ENCODE measurements around the gene NAT14. TPM values are rescaled to one million over a fixed set of nuclear protein-coding genes. Genes with fewer than 3 reads are reported as not detected.
A peak's percentile ranks its signal among the peaks of the same experiment; 100 is the strongest.
"Not testable (repeated sequence)": the region's sequence is repeated elsewhere in the genome, so short reads cannot be mapped to it uniquely, and the experiment has no call there.

The NAT14 gene
- total RNA-seq, 1 experiment from 2014 or later: 71.2 TPM

- H3K27me3 ChIP-seq (ENCODE audit: control insufficient read depth, insufficient read depth, low read length): peaks cover 84% of the 10 kb centered on the region
- DNase-seq; H3K4me3 ChIP-seq (ENCODE audit: insufficient read depth, low read depth, low read length); H3K36me3 ChIP-seq (replicated peaks; ENCODE audit: control insufficient read depth, insufficient read depth, low read length): not testable (repeated sequence)
These were observed 36.9 kb upstream of the NAT14 start for GRCh38 chr19:55448175-55448490.

- H3K27me3 ChIP-seq (ENCODE audit: control insufficient read depth, insufficient read depth, low read length): peaks cover 74% of the 10 kb centered on the region
- peak; percentile 65 for DNase-seq
- H3K36me3 ChIP-seq (replicated peaks; ENCODE audit: control insufficient read depth, insufficient read depth, low read length): no peaks in the 10 kb centered on the region; the same call in 1 of the 2 replicates
- H3K4me3 ChIP-seq (ENCODE audit: insufficient read depth, low read depth, low read length): no peak overlapping the region
These were observed 35.5 kb upstream of the NAT14 start for GRCh38 chr19:55449469-55449868.

GRCh38 chr19:55451163-55451964, 33.6 kb upstream of the NAT14 start:
- no peaks in the 10 kb centered on the region; the same call in 1 of the 2 replicates for H3K36me3 ChIP-seq (replicated peaks; ENCODE audit: control insufficient read depth, insufficient read depth, low read length)
- peak overlapping the region; percentile 28; the same call in 1 of the 2 replicates for H3K4me3 ChIP-seq (ENCODE audit: insufficient read depth, low read depth, low read length)
- peak; percentile 91 for DNase-seq
- H3K27me3 ChIP-seq (ENCODE audit: control insufficient read depth, insufficient read depth, low read length): peaks cover 57% of the 10 kb centered on the region

- peak overlapping the region; percentile 31; the same call in 1 of the 2 replicates for H3K4me3 ChIP-seq (ENCODE audit: insufficient read depth, low read depth, low read length)
- H3K27me3 ChIP-seq (ENCODE audit: control insufficient read depth, insufficient read depth, low read length): peaks cover 49% of the 10 kb centered on the region
These were observed 32.8 kb upstream of the NAT14 start for GRCh38 chr19:55451965-55452748.

GRCh38 chr19:55452749-55453346, 32.1 kb upstream of the NAT14 start:
- peak; percentile 98 for DNase-seq
- Histone ChIP-seq H3K4me3 (ENCODE audit: insufficient read depth, low read depth, low read length) (peak overlapping the region; percentile 31; the same call in 1 of the 2 replicates), H3K36me3 (replicated peaks; ENCODE audit: control insufficient read depth, insufficient read depth, low read length) (no peaks in the 10 kb centered on the region; the same call in 1 of the 2 replicates), H3K27me3 (ENCODE audit: control insufficient read depth, insufficient read depth, low read length) (peaks cover 42% of the 10 kb centered on the region)

More at GRCh38 chr19:55451965-55452748, 32.8 kb upstream of the NAT14 start:
- DNase-seq: peak; percentile 80
- H3K36me3 ChIP-seq (replicated peaks; ENCODE audit: control insufficient read depth, insufficient read depth, low read length): no peaks in the 10 kb centered on the region; the same call in 1 of the 2 replicates

DNA sequence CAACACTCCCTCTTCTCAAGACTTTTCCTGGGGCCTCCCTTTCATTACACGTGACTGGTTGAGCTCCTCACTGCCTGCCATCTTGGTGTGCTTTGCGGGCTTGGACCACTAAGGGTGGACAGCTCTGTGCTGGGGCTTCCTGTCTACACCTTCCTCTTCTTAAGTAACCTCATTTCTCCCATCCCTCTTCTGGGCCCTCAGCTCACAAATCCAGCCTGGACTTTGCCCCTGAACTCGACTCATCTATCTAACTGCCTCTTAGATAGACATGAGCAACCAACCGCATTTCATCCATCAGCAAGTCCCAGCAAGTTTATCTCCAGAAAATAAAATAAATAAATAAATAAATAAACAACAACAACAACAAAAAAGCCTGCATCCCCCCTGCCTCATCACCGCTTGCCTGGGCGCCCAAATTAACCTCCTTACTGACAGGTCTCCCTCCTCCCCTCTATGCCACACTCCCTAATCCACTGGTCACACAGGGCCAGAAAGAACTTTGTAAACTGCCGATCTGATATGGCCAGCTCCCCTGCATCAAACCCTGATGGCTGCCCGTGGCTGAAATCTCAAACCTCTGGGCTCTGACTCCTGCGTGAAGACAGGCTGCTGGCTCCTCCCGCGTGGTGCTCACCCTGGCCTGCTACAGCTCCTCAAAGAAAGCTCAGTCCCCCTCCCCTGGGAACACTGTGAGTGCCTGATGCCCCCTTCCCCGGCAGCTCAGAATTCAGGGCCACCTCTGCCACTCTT, 31.3 kb upstream of the NAT14 start:
- H3K27me3 ChIP-seq (ENCODE audit: control insufficient read depth, insufficient read depth, low read length): peaks cover 39% of the 10 kb centered on the region
- no peak for DNase-seq
- no peaks in the 10 kb centered on the region; the same call in 1 of the 2 replicates for H3K36me3 ChIP-seq (replicated peaks; ENCODE audit: control insufficient read depth, insufficient read depth, low read length)
- H3K4me3 ChIP-seq (ENCODE audit: insufficient read depth, low read depth, low read length): no peak overlapping the region

DNA sequence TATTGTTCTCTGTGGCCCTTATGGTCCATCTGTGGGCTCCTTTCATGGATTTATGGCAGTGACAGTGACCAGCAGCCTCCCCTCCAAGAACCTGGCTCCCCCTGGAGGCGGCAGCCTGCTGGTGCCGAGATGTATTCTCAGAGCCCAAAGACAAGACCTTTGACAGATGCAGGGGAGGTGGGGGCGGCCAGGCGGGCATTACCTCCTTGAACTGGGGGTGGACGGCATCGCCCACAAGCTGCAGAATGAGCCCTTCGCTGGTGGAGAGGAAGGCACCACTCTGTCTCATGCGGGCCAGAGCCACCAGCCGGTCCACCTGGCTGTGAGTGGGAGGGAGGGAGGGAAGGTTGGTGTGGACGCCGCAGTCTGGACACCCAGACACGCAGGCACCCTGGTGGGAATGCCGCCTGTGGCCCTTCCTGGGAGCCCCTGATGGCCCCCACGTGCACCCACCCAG, 30.2 kb upstream of the NAT14 start:
- Histone ChIP-seq H3K27me3 (ENCODE audit: control insufficient read depth, insufficient read depth, low read length) (peaks cover 28% of the 10 kb centered on the region), H3K36me3 (replicated peaks; ENCODE audit: control insufficient read depth, insufficient read depth, low read length) (no peaks in the 10 kb centered on the region; the same call in 1 of the 2 replicates), H3K4me3 (ENCODE audit: insufficient read depth, low read depth, low read length) (no peak overlapping the region)
- DNase-seq: peak; percentile 88

DNA sequence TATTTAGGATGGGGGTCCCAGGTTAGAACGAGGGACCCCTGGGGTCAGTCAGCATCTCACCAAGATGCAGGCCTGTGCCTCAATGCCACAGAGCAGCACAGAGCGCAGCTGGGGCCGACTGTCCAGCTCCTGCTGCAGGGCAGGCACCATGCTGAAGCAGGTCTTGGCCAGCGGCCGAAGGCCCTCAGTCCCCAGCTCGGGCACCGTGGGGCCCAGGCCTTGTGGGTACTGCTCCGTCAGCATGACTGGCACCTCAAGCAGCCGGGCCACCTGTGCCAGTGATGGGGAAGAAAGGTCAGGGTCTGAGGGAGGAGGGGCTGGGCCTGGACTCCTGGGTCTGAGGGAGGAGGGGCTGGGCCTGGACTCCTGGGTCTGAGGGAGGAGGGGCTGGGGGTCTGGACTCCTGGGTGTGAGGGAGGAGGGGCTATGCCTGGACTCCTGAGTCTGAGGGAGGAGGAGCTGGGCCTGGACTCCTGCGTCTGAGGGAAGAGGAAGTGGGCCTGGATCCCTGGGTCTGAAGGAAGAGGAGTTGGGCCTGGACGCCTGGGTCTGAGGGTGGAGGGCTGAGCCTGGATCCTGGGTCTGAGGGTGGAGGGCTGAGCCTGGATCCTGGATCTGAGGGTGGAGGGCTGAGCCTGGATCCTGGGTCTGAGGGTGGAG, 29.3 kb upstream of the NAT14 start:
- Histone ChIP-seq H3K36me3 (replicated peaks; ENCODE audit: control insufficient read depth, insufficient read depth, low read length) (no peaks in the 10 kb centered on the region; the same call in 1 of the 2 replicates), H3K4me3 (ENCODE audit: insufficient read depth, low read depth, low read length) (no peak overlapping the region), H3K27me3 (ENCODE audit: control insufficient read depth, insufficient read depth, low read length) (peaks cover 21% of the 10 kb centered on the region)
- DNase-seq: no peak

DNA sequence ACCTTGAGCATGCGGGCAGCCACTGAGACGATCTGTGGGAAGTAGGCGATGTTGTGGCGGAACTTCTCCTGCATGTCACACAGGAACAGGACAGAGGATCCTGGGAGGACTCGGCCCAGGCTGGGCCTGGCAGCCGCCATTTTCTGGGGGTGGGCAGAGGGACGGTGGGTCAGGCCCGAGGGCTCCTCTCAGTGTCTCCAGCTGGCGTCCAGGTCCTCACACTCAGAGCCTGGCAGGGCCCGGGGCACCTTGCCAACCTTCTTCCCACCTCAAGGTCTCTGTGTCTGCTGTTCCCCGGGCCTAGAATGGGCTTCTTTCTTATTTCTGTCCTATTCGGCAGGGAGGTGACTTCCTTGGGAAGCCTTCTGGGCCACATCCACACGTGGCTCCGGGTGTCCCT, 28.6 kb upstream of the NAT14 start:
- Histone ChIP-seq H3K36me3 (replicated peaks; ENCODE audit: control insufficient read depth, insufficient read depth, low read length) (no peaks in the 10 kb centered on the region; the same call in 1 of the 2 replicates), H3K4me3 (ENCODE audit: insufficient read depth, low read depth, low read length) (no peak overlapping the region), H3K27me3 (ENCODE audit: control insufficient read depth, insufficient read depth, low read length) (peaks cover 14% of the 10 kb centered on the region)
- no peak for DNase-seq

DNA sequence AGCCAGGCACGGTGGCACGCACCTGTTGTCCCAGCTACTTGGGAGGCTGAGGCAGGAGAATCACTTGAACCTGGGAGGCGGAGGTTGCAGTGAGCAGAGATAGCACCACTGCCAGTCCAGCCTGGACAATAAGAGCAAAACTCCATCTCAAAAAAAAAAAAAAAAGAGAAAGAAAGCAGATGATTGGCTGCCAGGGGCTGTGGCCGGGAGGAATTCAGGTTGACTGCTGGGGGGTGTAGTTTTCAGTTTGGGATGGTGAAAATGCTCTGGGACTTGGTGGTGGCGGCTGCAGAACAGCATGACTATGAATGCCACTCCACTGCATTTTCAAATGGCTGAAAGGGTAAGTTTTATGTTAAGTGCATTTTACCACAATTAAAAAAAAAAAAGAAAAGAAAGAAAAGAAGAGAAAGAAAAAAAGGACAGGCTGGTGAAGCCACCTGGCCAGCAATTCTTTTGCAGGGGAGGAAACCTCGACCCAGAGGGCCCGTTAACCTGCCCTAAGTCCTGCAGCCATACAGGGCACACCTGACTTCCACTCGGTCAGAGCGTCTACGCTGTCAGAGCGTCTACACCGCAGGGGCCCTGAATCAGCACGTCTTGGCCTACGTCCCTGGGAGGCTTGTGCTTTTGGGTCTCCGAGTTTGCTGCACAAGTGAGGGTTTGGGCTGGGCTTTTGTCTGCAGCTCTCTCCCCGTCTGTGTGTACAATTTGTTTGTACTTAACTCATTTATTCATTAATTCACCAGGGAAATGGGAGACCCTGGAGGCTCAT, 27.1 kb upstream of the NAT14 start:
- no peak for DNase-seq
- Histone ChIP-seq H3K27me3 (ENCODE audit: control insufficient read depth, insufficient read depth, low read length) (peaks cover 2% of the 10 kb centered on the region; the same call in 1 of the 2 replicates), H3K36me3 (replicated peaks; ENCODE audit: control insufficient read depth, insufficient read depth, low read length) (no peaks in the 10 kb centered on the region; the same call in 1 of the 2 replicates), H3K4me3 (ENCODE audit: insufficient read depth, low read depth, low read length) (no peak overlapping the region)

GRCh38 chr19:55459551-55459949, 25.4 kb upstream of the NAT14 start:
- Histone ChIP-seq H3K27me3 (ENCODE audit: control insufficient read depth, insufficient read depth, low read length) (peaks cover 10% of the 10 kb centered on the region; the same call in 1 of the 2 replicates), H3K36me3 (replicated peaks; ENCODE audit: control insufficient read depth, insufficient read depth, low read length) (no peaks in the 10 kb centered on the region; the same call in 1 of the 2 replicates), H3K4me3 (ENCODE audit: insufficient read depth, low read depth, low read length) (no peak overlapping the region)
- no peak for DNase-seq

- no peak for DNase-seq
- H3K27me3 ChIP-seq (ENCODE audit: control insufficient read depth, insufficient read depth, low read length): peaks cover 11% of the 10 kb centered on the region; the same call in 1 of the 2 replicates
- H3K4me3 ChIP-seq (ENCODE audit: insufficient read depth, low read depth, low read length): peak overlapping the region; percentile 80; the same call in 1 of the 2 replicates
- H3K36me3 ChIP-seq (replicated peaks; ENCODE audit: control insufficient read depth, insufficient read depth, low read length): no peaks in the 10 kb centered on the region
These were observed 24.9 kb upstream of the NAT14 start for GRCh38 chr19:55459950-55460657.

All from H7 (cell line).